ENCODE results near the gene TP53BP2.
"Not testable (repeated sequence)": the region's sequence is repeated elsewhere in the genome, so short reads cannot be mapped to it uniquely, and the experiment has no call there.

Gene TP53BP2

DNA sequence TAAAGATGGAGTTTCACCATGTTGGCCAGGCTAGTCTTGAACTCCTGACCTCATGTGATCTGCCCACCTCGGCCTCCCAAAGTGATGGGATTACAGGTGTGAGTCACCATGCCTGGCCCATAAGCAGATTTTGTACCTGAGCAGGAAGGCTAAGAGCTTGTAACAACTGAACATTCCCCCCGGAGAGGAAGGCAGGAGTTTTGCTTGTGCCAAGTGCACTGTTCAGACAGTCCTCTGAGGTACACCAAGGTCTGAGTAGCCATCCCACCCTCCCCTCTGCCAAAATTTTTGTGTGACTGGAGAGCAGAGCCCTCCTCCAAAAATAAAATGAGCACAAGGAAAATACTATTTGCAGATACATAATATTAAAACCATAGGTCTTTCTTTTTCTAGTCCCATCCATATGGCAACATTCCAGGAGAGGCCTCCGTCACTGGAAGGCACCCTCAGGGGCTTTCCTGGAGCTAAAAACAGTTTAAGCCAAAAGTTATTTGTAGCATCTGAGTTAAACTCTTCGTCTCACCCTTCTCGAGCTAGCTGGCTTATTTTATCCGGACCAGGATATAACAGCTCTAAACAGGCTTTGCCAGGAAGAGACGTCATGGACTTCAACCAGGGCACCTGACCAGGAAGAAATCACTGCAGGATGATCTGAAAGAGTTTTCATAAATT is 106.2 kb downstream of the TP53BP2 start:
- DNase-seq (ENCODE audit: low read depth in 2 of 2) = no peak

GRCh38 chr1:223738465-223739365 is 107.0 kb downstream of the TP53BP2 start:
- DNase-seq (ENCODE audit: low read depth in 2 of 2) = no peak

DNA sequence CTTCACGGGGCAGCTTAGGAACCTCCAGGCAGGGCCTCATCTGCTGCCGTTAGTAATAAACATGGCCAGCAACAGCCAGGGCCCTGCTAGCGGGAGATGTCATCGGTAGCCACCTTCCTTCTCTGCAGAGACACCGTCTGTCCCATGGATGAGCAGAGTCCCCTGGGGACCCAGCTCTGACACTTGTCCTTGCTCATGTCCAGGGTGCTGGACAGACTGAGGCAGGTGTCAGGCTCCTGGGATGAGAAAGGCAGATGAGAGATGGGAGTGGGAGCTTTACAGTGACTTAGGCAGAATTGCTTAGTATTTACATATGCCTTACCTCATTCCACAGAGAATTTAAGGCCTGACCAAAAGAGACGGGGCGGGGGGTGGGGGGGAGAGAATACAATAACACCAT is 108.4 kb downstream of the TP53BP2 start:
- no peak for DNase-seq (ENCODE audit: low read depth in 2 of 2)

DNA sequence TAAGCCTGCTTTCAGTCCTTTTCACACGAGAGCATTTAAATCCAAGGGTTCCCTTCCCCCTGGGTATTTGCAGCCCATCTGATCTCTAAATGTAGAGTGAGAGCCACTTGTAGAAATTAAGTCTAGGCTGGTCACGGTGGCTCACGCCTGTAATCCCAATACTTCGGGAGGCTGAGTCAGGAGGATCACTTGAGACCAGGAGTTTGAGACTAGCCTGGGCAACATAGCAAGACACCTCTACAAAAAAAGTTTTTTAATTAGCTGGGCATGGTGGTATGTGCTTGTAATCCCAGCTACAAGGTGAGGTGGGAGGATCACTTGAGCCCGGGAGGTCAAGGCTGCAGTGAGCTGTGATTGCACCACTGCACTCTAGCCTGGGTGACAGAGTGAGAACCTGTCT is 109.1 kb downstream of the TP53BP2 start:
- DNase-seq (ENCODE audit: low read depth in 2 of 2) = not testable (repeated sequence)

- DNase-seq (ENCODE audit: low read depth in 2 of 2) = no peak
These were observed 111.6 kb downstream of the TP53BP2 start for GRCh38 chr1:223733898-223734852.

GRCh38 chr1:223732993-223733798 is 112.6 kb downstream of the TP53BP2 start:
- no peak for DNase-seq (ENCODE audit: low read depth in 2 of 2)

GRCh38 chr1:223731133-223731770 is 114.5 kb downstream of the TP53BP2 start:
- DNase-seq (ENCODE audit: low read depth in 2 of 2) = no peak

DNA sequence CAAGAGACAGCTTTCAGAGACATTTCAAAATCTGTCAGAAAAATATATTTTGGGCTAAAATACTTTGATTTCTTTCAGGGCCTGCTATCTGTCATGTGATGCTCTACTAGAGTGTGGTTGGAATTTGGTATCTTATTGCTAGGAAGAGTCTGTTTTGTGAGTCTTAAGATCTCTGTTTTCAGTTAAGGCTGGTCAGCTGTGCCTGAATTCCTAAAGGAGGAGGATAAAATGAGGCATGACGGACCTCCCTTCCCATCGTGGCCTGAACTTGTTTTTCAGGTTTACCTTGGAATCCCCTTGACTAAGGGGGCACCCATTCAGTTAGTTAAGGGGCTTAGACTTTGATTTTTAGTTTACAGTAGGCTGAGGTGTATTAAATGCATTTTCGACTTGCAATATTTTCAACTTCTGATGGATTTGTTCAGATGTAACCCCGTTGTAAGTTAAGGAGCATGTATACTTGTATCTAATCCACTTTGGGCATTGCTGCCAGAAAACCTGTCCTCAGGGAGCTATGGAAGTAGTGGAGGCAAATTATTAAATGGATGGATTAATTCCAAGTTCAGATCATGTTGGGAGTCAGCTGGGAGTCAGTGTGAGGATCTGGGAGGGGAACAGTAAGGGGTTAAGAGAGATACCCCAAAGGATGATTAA is 115.1 kb downstream of the TP53BP2 start:
- DNase-seq (ENCODE audit: low read depth in 2 of 2) = no peak

- no peak for DNase-seq (ENCODE audit: low read depth in 2 of 2)
These were observed 115.8 kb downstream of the TP53BP2 start for GRCh38 chr1:223729906-223730305.
